Measurements from ENCODE around the gene MYL10. TPM values are rescaled to one million over a fixed set of nuclear protein-coding genes. Genes with fewer than 3 reads are reported as not detected.

Gene MYL10
- total and polyA plus RNA-seq, 2 experiments from 2014 or later, result not detected

DNA sequence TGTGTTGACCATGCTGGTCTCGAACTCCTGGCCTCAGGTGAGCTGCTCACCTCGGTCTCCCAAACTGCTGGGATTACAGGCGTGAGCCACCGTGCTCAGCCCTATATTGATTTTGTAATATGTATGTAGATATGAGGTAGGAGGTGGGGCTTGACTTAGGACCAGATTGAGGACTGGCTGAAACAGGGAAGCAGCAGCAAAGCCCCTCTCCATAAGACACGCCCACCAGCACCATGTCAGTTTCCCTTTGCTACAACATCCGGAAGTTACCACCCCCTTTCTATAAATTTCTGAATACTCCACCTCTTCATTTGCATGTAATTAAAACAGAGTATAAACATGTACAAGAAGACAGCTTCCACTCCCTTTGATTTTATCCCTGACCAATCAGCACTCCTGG is 47.9 kb upstream of the MYL10 start:
- H3K9me2 ChIP-seq (ENCODE audit: insufficient read depth), result no peaks in the 10 kb centered on the region
- H3K27me3 ChIP-seq (replicated peaks; ENCODE audit: insufficient read depth), result no peaks in the 10 kb centered on the region; the same call in 1 of the 2 replicates
- no peaks in the 10 kb centered on the region for H3K36me3 ChIP-seq (ENCODE audit: low read depth)
- no peaks in the 10 kb centered on the region for H4K20me1 ChIP-seq (ENCODE audit: insufficient read depth)
- H3K4me2 ChIP-seq (ENCODE audit: unreplicated experiment), result no peak overlapping the region
- peaks cover 6% of the 10 kb centered on the region for H3F3A ChIP-seq (ENCODE audit: insufficient read depth)
- no peaks in the 10 kb centered on the region for H3K79me2 ChIP-seq (ENCODE audit: insufficient read depth)
- in situ Hi-C loops (cut with MboI), result no loop called here
- TF ChIP-seq EZH2phosphoT487 (IDR thresholded peaks at IDR 0.05; ENCODE audit: insufficient read depth, low read depth), result no peak
- TF ChIP-seq EZH2 (IDR thresholded peaks at IDR 0.05; ENCODE audit: insufficient read depth, poor library complexity, severe bottlenecking), result no peak
- H3K4me3 ChIP-seq, result no peak overlapping the region
- H3K27ac ChIP-seq, result no peak overlapping the region
- no peak for DNase-seq
- peaks cover 13% of the 10 kb centered on the region for H3K4me1 ChIP-seq (ENCODE audit: insufficient read depth)
- no peak overlapping the region for H2AFZ ChIP-seq
- H3K9me3 ChIP-seq (ENCODE audit: low read depth), result no peaks in the 10 kb centered on the region
- H3K9ac ChIP-seq, result no peak overlapping the region
- 85 to 91% methylated on average over 6 of the region's 6 CpGs for WGBS, 2 experiments (ENCODE audit: low coverage in 1 of 2, low lambda C conversion rate in 2 of 2, missing lambda C conversion rate in 2 of 2)

DNA sequence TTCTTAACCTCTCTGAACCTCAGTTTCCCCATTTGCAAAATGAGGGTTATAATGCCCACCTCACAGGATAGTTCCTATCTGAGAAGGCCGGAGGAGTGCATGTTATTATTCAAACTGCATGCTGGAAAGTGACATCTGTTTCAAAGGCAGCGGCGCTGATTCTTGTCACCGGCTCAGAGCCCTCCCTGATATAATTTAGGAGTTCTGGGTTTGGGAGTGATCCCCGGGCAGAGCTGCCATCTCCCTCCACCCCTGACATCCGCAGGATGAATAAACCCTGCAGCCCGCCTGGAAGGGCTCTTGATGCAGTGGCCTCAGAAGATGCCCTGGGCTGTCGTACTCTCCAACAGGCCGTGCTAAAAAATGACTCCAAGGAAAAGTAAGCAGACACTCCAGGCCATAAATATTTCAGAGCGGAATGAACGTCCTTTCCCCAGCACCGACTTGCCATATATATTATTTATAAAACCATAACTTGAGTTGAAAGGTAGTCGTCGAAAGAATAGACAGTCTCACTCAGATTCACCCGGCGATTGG is 47.0 kb upstream of the MYL10 start:
- Histone ChIP-seq H3K4me1 (ENCODE audit: insufficient read depth) (peaks cover 7% of the 10 kb centered on the region), H3K9ac (no peak overlapping the region), H3F3A (ENCODE audit: insufficient read depth) (no peaks in the 10 kb centered on the region), H3K79me2 (ENCODE audit: insufficient read depth) (no peaks in the 10 kb centered on the region), H2AFZ (no peak overlapping the region), H4K20me1 (ENCODE audit: insufficient read depth) (no peaks in the 10 kb centered on the region), H3K27ac (no peak overlapping the region), H3K27me3 (replicated peaks; ENCODE audit: insufficient read depth) (no peaks in the 10 kb centered on the region; the same call in 1 of the 2 replicates), H3K9me3 (ENCODE audit: low read depth) (no peaks in the 10 kb centered on the region), H3K9me2 (ENCODE audit: insufficient read depth) (no peaks in the 10 kb centered on the region), H3K36me3 (ENCODE audit: low read depth) (no peaks in the 10 kb centered on the region), H3K4me3 (no peak overlapping the region), H3K4me2 (ENCODE audit: unreplicated experiment) (no peak overlapping the region)
- DNase-seq, result no peak
- in situ Hi-C loops (cut with MboI), result no loop called here
- no peak for TF ChIP-seq EZH2phosphoT487 (IDR thresholded peaks at IDR 0.05; ENCODE audit: insufficient read depth, low read depth)
- TF ChIP-seq EZH2 (IDR thresholded peaks at IDR 0.05; ENCODE audit: insufficient read depth, poor library complexity, severe bottlenecking), result no peak
- WGBS, 2 experiments (ENCODE audit: low coverage in 1 of 2, low lambda C conversion rate in 2 of 2, missing lambda C conversion rate in 2 of 2), result 47 to 49% methylated on average over 16 of the region's 16 CpGs

DNA sequence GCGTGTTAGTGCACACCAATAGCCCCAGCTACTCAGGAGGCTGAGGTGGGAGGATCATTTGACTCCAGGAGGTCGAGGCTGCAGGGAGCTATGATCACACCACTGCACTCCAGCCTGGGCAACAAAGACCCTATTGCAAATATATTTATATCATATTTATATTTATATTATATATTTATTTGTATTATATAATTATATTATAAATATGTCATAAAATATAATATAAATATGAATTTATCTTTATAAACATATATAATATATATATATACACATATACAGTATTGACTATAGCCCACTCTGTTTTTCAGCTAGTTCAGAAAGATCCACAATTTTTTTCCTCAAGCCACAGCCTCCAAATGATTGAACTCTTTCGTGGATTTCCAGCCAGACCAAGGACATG is 45.3 kb upstream of the MYL10 start:
- Histone ChIP-seq H3F3A (ENCODE audit: insufficient read depth) (no peaks in the 10 kb centered on the region), H3K79me2 (ENCODE audit: insufficient read depth) (no peaks in the 10 kb centered on the region), H3K27ac (no peak overlapping the region), H3K4me3 (no peak overlapping the region), H4K20me1 (ENCODE audit: insufficient read depth) (no peaks in the 10 kb centered on the region), H3K4me1 (ENCODE audit: insufficient read depth) (no peaks in the 10 kb centered on the region), H3K9ac (no peak overlapping the region), H2AFZ (no peak overlapping the region), H3K9me2 (ENCODE audit: insufficient read depth) (no peaks in the 10 kb centered on the region), H3K27me3 (replicated peaks; ENCODE audit: insufficient read depth) (no peaks in the 10 kb centered on the region; the same call in 1 of the 2 replicates), H3K4me2 (ENCODE audit: unreplicated experiment) (no peak overlapping the region), H3K36me3 (ENCODE audit: low read depth) (no peaks in the 10 kb centered on the region), H3K9me3 (ENCODE audit: low read depth) (no peaks in the 10 kb centered on the region)
- no peak for TF ChIP-seq EZH2 (IDR thresholded peaks at IDR 0.05; ENCODE audit: insufficient read depth, poor library complexity, severe bottlenecking)
- TF ChIP-seq EZH2phosphoT487 (IDR thresholded peaks at IDR 0.05; ENCODE audit: insufficient read depth, low read depth), result no peak
- 87 to 93% methylated on average over 3 of the region's 3 CpGs for WGBS, 2 experiments (ENCODE audit: low coverage in 1 of 2, low lambda C conversion rate in 2 of 2, missing lambda C conversion rate in 2 of 2)
- in situ Hi-C loops (cut with MboI), result no loop called here
- DNase-seq, result no peak

DNA sequence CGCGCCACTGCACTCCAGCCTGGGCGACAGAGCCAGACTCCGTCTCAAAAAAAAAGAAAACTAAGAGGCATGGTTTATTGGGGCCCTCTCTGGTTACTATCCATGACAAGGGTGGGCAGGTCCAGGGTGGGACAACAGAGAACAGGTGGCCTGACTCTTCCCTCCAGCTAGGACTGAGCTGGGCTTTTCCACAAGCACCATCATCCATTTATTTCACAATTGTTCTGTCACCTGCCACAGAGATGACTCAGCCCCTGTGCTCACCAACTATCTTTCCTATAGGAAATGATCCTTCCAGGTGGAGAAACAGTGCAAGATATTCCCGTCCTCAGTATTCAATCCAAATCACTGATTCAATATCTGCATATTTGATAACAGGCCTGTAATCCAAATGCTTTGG is 44.9 kb upstream of the MYL10 start:
- Histone ChIP-seq H3K27me3 (replicated peaks; ENCODE audit: insufficient read depth) (no peaks in the 10 kb centered on the region; the same call in 1 of the 2 replicates), H3K4me2 (ENCODE audit: unreplicated experiment) (no peak overlapping the region), H3K79me2 (ENCODE audit: insufficient read depth) (no peaks in the 10 kb centered on the region), H3K9me3 (ENCODE audit: low read depth) (no peaks in the 10 kb centered on the region), H3K9ac (no peak overlapping the region), H3K36me3 (ENCODE audit: low read depth) (no peaks in the 10 kb centered on the region), H3K9me2 (ENCODE audit: insufficient read depth) (no peaks in the 10 kb centered on the region), H3K27ac (no peak overlapping the region), H2AFZ (no peak overlapping the region), H3F3A (ENCODE audit: insufficient read depth) (no peaks in the 10 kb centered on the region), H3K4me1 (ENCODE audit: insufficient read depth) (no peaks in the 10 kb centered on the region), H3K4me3 (no peak overlapping the region), H4K20me1 (ENCODE audit: insufficient read depth) (no peaks in the 10 kb centered on the region)
- in situ Hi-C loops (cut with MboI), result no loop called here
- peak; percentile 38 for DNase-seq
- TF ChIP-seq EZH2 (IDR thresholded peaks at IDR 0.05; ENCODE audit: insufficient read depth, poor library complexity, severe bottlenecking) (no peak), EZH2phosphoT487 (IDR thresholded peaks at IDR 0.05; ENCODE audit: insufficient read depth, low read depth) (no peak)
- 89 to 90% methylated on average over 3 to 5 of the region's 5 CpGs for WGBS, 2 experiments (ENCODE audit: low coverage in 1 of 2, low lambda C conversion rate in 2 of 2, missing lambda C conversion rate in 2 of 2)

DNA sequence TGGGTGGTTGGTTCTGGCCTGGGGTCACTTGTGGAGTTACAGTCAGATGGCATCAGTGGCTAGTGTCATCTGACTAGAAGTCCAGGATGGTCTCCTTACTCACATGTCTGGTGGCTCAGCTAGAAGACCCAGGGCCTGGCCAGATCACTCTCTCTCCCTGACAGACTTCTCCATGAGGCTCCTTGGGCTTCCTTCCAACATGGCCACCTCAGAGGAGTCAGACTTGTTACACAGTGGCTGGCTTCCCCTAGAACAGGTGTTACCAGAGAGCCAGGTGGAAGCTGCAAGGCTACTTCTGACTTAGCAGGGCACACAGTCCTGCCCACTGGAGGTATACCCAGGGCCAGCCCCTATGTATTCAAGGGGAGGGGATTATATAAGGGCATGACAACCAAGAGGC is 44.2 kb upstream of the MYL10 start:
- in situ Hi-C loops (cut with MboI), result no loop called here
- no peaks in the 10 kb centered on the region for H3K9me3 ChIP-seq (ENCODE audit: low read depth)

More for the DNA sequence above, 44.2 kb upstream of the MYL10 start:
- Histone ChIP-seq H3K27ac (no peak overlapping the region), H3K9me2 (ENCODE audit: insufficient read depth) (no peaks in the 10 kb centered on the region), H3K4me3 (no peak overlapping the region), H2AFZ (no peak overlapping the region), H3K79me2 (ENCODE audit: insufficient read depth) (no peaks in the 10 kb centered on the region), H3K36me3 (ENCODE audit: low read depth) (no peaks in the 10 kb centered on the region), H3K4me2 (ENCODE audit: unreplicated experiment) (no peak overlapping the region), H4K20me1 (ENCODE audit: insufficient read depth) (no peaks in the 10 kb centered on the region), H3K9ac (no peak overlapping the region), H3K4me1 (ENCODE audit: insufficient read depth) (no peaks in the 10 kb centered on the region), H3F3A (ENCODE audit: insufficient read depth) (no peaks in the 10 kb centered on the region), H3K27me3 (replicated peaks; ENCODE audit: insufficient read depth) (no peaks in the 10 kb centered on the region; the same call in 1 of the 2 replicates)
- TF ChIP-seq EZH2phosphoT487 (IDR thresholded peaks at IDR 0.05; ENCODE audit: insufficient read depth, low read depth) (no peak), EZH2 (IDR thresholded peaks at IDR 0.05; ENCODE audit: insufficient read depth, poor library complexity, severe bottlenecking) (no peak)
- no peak for DNase-seq

Measured in GM23248 (cell line).